Measurements from ENCODE around the gene KRTAP16-1.
A peak's percentile ranks its signal among the peaks of the same experiment; 100 is the strongest.

The KRTAP16-1 gene

GRCh38 chr17:41332239-41332638 is 23.1 kb upstream of the KRTAP16-1 start:
- no peak for DNase-seq
- in situ Hi-C loops (cut with HindIII; ENCODE audit: low pct_ligation_motif_present, low pct_unique_long_range_greater_than_20kb, low sequenced_read_pairs), result no loop called here

DNA sequence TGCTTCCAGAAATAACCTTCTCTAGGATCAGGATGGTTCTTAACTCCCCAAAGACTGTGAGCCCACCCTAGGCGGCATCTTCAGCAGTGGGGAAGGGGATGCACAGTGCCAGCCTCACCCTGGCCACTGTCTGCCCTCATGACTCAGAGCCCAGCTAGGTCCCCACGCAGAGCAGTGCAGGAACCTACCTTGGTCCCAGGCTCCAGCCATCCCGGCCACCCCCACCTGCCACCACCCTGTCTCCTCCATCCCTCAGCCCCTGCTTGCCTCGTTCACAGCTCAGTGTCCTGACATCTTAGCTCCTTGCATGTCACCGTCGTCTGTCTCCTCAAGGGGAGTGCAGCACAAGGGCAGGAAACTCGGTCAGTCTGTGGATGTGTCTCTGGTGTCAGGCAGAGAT is 22.5 kb upstream of the KRTAP16-1 start:
- in situ Hi-C loops (cut with HindIII; ENCODE audit: low pct_ligation_motif_present, low pct_unique_long_range_greater_than_20kb, low sequenced_read_pairs), result no loop called here
- no peak for DNase-seq

DNA sequence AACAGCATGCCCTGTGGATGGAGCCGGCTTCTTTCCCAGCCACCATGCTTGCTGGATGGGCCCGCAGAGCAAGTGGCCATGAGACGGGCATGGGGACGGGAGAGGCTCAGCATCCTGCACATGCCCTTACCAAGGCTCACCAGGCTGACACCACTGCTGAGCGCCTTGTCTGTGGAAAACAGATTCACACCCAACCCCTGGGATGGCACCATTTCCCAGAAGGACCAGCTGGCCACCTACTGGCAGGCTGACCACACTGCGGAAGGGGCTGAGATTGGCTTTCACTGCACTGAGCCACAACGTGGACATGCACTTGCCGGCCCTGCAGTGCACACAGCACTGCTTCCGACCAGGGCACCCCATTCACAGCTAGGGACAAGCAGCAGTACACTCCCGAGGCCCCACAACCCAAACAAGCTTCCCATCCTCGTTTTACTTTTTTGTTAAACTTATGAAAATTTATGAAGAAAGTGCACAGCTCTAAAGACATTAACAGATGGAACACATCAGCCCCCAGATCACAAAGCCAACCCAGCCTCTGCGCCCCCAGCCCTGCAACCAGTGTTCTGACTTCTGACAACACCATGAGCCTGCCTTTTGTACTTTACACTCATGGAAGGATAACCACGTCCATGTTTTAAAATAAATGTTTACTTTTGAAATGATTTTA is 20.3 kb upstream of the KRTAP16-1 start:
- in situ Hi-C loops (cut with HindIII; ENCODE audit: low pct_ligation_motif_present, low pct_unique_long_range_greater_than_20kb, low sequenced_read_pairs), result no loop called here
- peak; percentile 72 for DNase-seq

DNA sequence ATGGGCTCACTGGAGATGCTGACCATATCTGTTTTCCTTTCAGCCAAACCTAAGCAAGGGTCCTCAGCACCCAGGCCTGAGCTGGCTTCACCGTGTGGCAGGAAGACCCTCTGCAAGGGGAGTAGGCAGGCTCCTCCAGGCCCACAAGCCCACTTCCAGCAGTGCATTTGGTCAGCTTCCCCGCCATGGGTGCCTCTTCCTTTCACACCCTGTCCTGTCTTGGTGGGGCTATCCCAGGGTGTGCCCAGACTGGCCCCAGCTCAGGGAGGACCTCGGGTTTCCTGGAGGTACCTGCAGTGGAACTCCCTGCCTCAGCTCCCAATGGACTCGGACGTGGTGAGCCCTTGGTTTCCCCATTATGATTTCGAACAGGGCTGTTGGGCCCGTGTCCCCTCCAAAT is 19.1 kb upstream of the KRTAP16-1 start:
- DNase-seq, result no peak
- in situ Hi-C loops (cut with HindIII; ENCODE audit: low pct_ligation_motif_present, low pct_unique_long_range_greater_than_20kb, low sequenced_read_pairs), result no loop called here

DNA sequence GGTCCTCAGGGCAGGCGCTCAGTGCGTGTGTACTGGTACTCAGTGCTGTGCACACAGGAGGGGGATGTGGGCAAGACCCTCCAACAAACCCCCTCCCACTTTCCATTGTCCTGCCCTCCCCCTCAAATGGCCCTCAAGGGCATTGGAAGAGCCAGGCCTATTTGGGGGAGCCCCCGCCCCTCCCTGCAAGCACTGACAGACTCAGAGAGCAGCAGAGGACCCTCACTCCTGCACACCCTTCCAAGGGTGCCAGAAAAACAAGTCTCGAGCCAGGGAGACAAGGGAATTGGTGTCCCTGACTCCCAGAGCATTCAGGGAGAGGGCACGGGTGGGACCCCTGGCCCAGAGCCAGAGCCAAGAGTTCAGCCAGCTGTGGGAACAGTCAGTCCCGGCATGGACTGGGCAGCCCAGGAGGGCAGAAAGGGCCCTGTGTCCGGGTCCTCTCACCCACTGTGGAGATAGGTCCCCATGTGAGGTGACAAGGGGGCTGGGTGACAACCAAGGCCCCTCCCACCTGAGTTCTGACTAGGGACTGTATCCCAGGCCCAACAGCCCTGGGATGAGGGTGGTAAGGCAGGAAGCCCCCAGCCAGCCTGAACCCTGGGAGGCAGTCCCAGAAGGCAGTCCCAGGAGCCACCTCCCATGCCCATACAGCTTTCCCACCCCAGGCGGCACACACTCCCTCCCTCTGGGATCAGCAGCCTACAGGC is 18.5 kb upstream of the KRTAP16-1 start:
- in situ Hi-C loops (cut with HindIII; ENCODE audit: low pct_ligation_motif_present, low pct_unique_long_range_greater_than_20kb, low sequenced_read_pairs), result no loop called here
- no peak for DNase-seq

GRCh38 chr17:41326173-41327145 is 17.4 kb upstream of the KRTAP16-1 start:
- in situ Hi-C loops (cut with HindIII; ENCODE audit: low pct_ligation_motif_present, low pct_unique_long_range_greater_than_20kb, low sequenced_read_pairs), result no loop called here
- no peak for DNase-seq

DNA sequence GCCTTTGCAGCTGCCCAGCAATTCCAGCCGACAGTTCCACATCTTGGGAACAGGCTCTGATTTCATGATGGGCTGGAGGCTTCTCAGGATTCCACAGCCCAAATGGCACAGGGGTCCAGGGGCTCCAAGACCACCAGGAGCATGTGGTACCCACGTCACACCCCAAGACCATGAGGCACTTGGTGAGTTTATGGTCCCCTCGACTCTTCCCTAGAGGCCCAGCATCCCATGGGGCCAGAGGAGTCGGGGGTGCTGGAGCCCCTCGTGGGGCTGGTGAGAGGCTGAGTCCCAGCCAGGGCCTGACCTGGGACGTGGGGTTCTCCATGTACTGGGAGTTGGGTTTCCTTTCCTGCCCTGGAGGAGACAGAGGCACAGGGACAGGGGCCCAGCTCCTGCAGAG is 16.5 kb upstream of the KRTAP16-1 start:
- DNase-seq, result no peak
- in situ Hi-C loops (cut with HindIII; ENCODE audit: low pct_ligation_motif_present, low pct_unique_long_range_greater_than_20kb, low sequenced_read_pairs), result no loop called here

- in situ Hi-C loops (cut with HindIII; ENCODE audit: low pct_ligation_motif_present, low pct_unique_long_range_greater_than_20kb, low sequenced_read_pairs), result no loop called here
- no peak for DNase-seq
Observed at GRCh38 chr17:41325126-41325525, 16.0 kb upstream of the KRTAP16-1 start.

DNA sequence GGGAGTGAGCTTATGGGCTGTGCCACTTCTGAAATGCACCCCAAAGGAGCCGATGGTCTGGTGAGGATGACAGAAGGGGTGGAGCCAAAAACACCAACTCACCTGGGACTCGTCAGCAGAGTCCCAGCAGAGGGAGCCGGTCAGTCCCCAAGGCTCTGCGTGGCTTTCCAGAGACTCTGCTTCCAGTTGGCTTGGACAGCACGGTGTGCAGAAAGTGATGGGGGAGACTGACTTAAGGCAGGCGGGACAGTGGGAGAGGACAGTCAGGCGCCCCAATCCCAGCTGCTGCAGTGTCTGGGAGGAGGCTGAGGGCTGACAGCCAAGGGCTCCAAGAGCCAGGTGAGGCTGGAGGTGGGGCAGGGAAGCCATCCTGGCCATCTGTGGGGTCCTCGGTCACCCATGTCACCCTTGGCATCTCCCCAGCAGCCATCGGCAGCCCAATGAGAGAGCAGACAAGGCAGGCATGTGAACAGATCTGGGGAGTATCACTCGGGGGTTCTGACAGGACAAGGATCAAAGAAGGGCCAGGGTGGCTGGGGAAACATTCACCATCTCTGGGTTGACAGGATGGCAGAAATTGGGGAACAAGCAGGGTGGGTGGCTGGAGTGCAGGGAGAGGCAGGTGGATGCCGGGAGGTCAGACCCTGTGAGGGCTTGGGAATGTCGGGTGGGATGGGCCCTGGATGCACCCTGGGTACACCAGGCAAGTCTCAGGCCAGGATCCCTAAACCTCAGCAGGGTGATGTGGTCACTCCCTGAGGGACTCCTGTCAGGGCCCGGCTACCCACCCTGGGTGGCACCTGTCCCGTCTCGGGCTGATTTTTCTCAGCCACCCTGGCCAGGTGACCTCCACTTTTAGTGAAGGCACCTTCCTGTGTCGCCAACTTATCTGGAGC is 15.3 kb upstream of the KRTAP16-1 start:
- in situ Hi-C loops (cut with HindIII; ENCODE audit: low pct_ligation_motif_present, low pct_unique_long_range_greater_than_20kb, low sequenced_read_pairs), result no loop called here
- peak; percentile 34 for DNase-seq

DNA sequence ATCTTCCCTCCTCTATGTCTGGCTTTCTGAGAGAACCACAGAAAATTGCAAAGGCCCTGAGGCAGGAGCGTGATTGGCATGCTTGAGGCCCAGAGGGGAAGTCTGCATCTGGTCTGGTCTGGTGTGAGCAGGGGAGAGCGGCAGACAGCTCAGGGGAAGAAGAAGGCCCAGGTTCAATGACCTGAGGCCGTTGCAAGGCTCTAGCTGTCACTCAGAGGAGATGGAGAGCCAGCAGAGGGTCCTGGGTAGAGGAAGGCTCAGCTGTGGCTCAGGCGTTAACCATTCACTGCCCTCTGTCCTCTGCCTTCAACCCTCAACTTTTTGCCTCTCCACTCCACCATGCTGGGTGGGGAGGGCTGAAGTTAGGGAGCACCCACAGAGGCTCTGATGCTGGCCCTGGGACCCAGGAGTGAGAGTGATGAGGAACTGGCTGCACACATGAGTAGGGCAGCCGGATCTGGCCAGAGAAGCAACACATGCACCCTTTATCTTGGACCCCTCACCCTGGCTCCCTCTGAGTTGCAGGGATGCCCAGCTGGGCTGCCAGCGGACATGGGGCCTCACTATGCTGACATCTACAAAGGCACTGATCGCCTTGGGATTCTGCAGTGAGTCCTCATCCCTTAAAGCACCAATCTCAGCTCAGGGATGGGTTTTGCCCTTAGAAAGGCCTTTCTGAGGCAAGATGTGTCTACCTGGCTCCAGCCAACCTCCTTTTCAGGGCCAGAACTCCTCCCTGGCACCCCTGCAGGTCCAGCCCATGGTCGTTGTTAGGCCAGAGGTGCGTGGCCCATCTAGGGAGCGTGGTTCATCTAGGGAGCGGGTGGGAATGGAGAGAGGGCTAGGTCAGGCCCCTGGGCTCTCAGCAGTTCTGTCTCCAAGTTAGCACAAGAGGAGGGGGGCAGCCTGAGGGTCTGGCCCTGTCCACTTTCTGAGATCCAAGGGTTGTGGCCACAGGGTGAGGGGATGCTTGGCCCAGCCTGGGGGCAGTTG is 14.1 kb upstream of the KRTAP16-1 start:
- DNase-seq, result no peak
- in situ Hi-C loops (cut with HindIII; ENCODE audit: low pct_ligation_motif_present, low pct_unique_long_range_greater_than_20kb, low sequenced_read_pairs), result no loop called here

DNA sequence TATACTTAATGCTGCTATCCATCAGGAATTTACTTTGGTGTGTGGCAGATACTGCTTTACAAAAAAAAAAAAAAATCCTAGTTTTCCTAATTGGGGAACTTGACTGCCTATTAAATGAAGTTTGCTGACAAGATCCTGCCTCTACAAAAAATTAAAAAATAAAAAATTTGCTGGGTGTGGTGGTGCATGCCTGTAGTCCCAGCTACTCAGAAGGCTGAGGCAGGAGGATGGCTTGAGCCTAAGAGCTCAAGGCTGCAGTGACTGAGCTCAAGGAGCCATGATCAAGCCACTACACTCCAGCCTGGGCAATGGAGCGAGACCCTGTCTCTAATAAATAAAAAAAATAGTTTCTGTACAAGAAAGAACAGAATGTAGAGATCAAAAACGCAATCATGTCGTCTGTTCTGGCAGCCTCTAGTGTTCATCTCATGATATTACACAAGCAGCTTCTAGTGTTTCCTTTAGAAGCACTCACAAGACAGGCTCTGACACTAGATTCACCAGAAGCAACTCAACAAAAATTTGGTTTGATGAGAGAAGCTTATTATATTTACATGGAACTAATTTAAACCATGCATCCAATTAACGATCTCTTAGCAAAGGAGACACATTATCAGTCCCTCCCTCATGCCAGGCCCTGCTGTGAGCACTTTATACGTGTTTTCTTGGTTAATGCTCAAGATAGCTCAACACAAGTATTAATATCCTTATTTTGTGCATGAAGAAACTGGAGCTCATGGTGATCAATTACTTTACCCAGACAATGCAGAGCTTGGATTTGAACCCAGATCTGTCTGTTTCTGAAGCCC is 13.2 kb upstream of the KRTAP16-1 start:
- in situ Hi-C loops (cut with HindIII; ENCODE audit: low pct_ligation_motif_present, low pct_unique_long_range_greater_than_20kb, low sequenced_read_pairs), result no loop called here
- DNase-seq, result peak; percentile 62

GRCh38 chr17:41318231-41318630 is 9.1 kb upstream of the KRTAP16-1 start:
- in situ Hi-C loops (cut with HindIII; ENCODE audit: low pct_ligation_motif_present, low pct_unique_long_range_greater_than_20kb, low sequenced_read_pairs), result no loop called here
- DNase-seq, result no peak

DNA sequence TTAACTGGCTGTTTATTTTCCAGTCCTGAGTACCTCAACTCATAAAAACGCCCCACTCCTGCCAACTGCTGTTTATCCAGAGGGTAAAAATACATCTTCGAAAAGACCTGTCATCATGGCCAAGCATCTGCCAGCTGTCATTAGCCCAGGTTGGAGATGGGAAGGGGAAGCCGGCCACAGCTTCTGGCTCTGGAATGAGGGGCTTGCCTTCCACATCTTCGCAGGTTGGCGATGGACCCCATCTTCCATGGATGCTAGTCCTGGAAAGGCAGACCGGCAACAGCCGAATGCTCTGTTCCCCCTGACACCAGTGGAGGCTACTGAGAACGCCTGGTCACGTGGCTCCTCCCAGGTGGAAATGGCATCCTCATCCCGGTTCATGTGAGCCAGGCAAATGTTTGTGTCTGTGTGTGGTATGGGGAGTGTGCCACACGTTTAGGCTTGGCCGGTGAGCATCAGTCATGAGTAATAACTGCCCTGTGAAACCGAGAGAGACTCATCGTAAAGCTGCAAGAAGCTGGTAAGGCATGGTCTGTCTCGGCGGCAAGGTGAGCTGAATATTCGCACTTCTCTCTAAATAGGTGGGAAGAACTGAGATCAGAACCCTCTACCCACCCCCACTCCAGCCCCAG is 6.8 kb upstream of the KRTAP16-1 start:
- in situ Hi-C loops (cut with HindIII; ENCODE audit: low pct_ligation_motif_present, low pct_unique_long_range_greater_than_20kb, low sequenced_read_pairs), result no loop called here
- no peak for DNase-seq

- in situ Hi-C loops (cut with HindIII; ENCODE audit: low pct_ligation_motif_present, low pct_unique_long_range_greater_than_20kb, low sequenced_read_pairs), result no loop called here
- DNase-seq, result no peak
Observed at GRCh38 chr17:41315204-41315794, 6.2 kb upstream of the KRTAP16-1 start, which contains the start of gene KRTAP17-1. KRTAP17-1 (minus strand) TSS chr17:41315710; CDS start chr17:41315650, 60 bp downstream.

- no peak for DNase-seq
- in situ Hi-C loops (cut with HindIII; ENCODE audit: low pct_ligation_motif_present, low pct_unique_long_range_greater_than_20kb, low sequenced_read_pairs), result no loop called here
Observed at GRCh38 chr17:41311111-41311510, 2.0 kb upstream of the KRTAP16-1 start.
